Vagina (tissue), 2 donors: ENCODE data around the gene RHOT2.

Experiments
- POLR2A ChIP-seq, 2 donors: fragments of 450-650 bp; IDR thresholded peaks; one replicate each; pipeline ENCODE4 v1.6.1; 2017; ENCODE audit warnings: antibody characterized with exemption in 2 of 2, mild to moderate bottlenecking in 2 of 2, moderate library complexity in 2 of 2
- TF ChIP-seq, protein P1 (sequence below), 3 experiments: fragments of 450-650 bp in 2 of 3; fragments of 200-600 bp in 1 of 3; sonication (generic) in 1 of 3; IDR thresholded peaks; one replicate each; pipeline ENCODE4 v1.5.1; 2017 to 2019; ENCODE audit warnings: antibody characterized with exemption in 3 of 3, mild to moderate bottlenecking in 2 of 3, moderate library complexity in 2 of 3

- no peak for TF ChIP-seq POLR2A (IDR thresholded peaks at IDR 0.05)
- TF ChIP-seq, protein P1, sequence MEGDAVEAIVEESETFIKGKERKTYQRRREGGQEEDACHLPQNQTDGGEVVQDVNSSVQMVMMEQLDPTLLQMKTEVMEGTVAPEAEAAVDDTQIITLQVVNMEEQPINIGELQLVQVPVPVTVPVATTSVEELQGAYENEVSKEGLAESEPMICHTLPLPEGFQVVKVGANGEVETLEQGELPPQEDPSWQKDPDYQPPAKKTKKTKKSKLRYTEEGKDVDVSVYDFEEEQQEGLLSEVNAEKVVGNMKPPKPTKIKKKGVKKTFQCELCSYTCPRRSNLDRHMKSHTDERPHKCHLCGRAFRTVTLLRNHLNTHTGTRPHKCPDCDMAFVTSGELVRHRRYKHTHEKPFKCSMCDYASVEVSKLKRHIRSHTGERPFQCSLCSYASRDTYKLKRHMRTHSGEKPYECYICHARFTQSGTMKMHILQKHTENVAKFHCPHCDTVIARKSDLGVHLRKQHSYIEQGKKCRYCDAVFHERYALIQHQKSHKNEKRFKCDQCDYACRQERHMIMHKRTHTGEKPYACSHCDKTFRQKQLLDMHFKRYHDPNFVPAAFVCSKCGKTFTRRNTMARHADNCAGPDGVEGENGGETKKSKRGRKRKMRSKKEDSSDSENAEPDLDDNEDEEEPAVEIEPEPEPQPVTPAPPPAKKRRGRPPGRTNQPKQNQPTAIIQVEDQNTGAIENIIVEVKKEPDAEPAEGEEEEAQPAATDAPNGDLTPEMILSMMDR (IDR thresholded peaks at IDR 0.05): no peak
Observed at GRCh38 chr16:671353-672131, 3.6 kb downstream of the RHOT2 start.
